Lower leg skin (tissue), 3 donors: Measurements from ENCODE around the gene ALPP.

Experiments
- CTCF ChIP-seq, 3 donors: fragments of 450-650 bp; IDR thresholded peaks; one replicate each; pipeline ENCODE4 v1.5.1; 2016; ENCODE audit warnings: antibody characterized with exemption in 3 of 3, mild to moderate bottlenecking in 3 of 3, moderate library complexity in 2 of 3
- POLR2A ChIP-seq, 2 donors: fragments of 450-650 bp; IDR thresholded peaks; one replicate each; pipeline ENCODE4 v1.6.1; 2016 to 2017; ENCODE audit warnings: antibody characterized with exemption in 2 of 2, mild to moderate bottlenecking in 1 of 2, moderate library complexity in 1 of 2

- TF ChIP-seq CTCF (IDR thresholded peaks at IDR 0.05) (no peak), POLR2A (IDR thresholded peaks at IDR 0.05) (no peak)
These were observed 28.2 kb downstream of the ALPP start, which contains the start of gene ALPG for GRCh38 chr2:232406556-232407310.
